Cardiac fibroblast (primary cell): ENCODE data around the gene GARIN3.
"Not testable (repeated sequence)": the region's sequence is repeated elsewhere in the genome, so short reads cannot be mapped to it uniquely, and the experiment has no call there.

ENCODE experiments used
- DNase-seq, 2 donors: peaks; one replicate each; pipeline versions ENCODE4 v3.0.0 to v3.0.0-alpha.2; 2010; ENCODE audit warnings: low read depth in 2 of 2
- H3K4me3 ChIP-seq, 2 donors: replicated peaks in 1 of 2; 1 replicate in 1 of 2; 2 replicates in 1 of 2; pipeline ENCODE4 v1.5.1; 2011; ENCODE audit warnings: low read depth in 2 of 2, low read length in 2 of 2, mild to moderate bottlenecking in 2 of 2, moderate library complexity in 1 of 2
- TF ChIP-seq, protein P1 (sequence below): IDR thresholded peaks from one replicate; pipeline ENCODE4 v1.5.1; 2011; ENCODE audit warnings: low read depth, mild to moderate bottlenecking, low read length, inconsistent platforms

The GARIN3 gene

GRCh38 chr5:157193699-157194424 is 27.8 kb upstream of the GARIN3 start:
- TF ChIP-seq, protein P1, sequence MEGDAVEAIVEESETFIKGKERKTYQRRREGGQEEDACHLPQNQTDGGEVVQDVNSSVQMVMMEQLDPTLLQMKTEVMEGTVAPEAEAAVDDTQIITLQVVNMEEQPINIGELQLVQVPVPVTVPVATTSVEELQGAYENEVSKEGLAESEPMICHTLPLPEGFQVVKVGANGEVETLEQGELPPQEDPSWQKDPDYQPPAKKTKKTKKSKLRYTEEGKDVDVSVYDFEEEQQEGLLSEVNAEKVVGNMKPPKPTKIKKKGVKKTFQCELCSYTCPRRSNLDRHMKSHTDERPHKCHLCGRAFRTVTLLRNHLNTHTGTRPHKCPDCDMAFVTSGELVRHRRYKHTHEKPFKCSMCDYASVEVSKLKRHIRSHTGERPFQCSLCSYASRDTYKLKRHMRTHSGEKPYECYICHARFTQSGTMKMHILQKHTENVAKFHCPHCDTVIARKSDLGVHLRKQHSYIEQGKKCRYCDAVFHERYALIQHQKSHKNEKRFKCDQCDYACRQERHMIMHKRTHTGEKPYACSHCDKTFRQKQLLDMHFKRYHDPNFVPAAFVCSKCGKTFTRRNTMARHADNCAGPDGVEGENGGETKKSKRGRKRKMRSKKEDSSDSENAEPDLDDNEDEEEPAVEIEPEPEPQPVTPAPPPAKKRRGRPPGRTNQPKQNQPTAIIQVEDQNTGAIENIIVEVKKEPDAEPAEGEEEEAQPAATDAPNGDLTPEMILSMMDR, result no peak
- H3K4me3 ChIP-seq, result no peak overlapping the region
- DNase-seq, result no peak

- no peak overlapping the region for H3K4me3 ChIP-seq
- no peak for DNase-seq
- TF ChIP-seq, protein P1, result no peak
Observed at GRCh38 chr5:157189223-157189622, 23.2 kb upstream of the GARIN3 start.

GRCh38 chr5:157188270-157188669 is 22.2 kb upstream of the GARIN3 start:
- no peak for DNase-seq
- TF ChIP-seq, protein P1, result no peak
- no peak overlapping the region for H3K4me3 ChIP-seq

- TF ChIP-seq, protein P1, result no peak
- no peak for DNase-seq
Observed at GRCh38 chr5:157187046-157187754, 21.1 kb upstream of the GARIN3 start.

DNA sequence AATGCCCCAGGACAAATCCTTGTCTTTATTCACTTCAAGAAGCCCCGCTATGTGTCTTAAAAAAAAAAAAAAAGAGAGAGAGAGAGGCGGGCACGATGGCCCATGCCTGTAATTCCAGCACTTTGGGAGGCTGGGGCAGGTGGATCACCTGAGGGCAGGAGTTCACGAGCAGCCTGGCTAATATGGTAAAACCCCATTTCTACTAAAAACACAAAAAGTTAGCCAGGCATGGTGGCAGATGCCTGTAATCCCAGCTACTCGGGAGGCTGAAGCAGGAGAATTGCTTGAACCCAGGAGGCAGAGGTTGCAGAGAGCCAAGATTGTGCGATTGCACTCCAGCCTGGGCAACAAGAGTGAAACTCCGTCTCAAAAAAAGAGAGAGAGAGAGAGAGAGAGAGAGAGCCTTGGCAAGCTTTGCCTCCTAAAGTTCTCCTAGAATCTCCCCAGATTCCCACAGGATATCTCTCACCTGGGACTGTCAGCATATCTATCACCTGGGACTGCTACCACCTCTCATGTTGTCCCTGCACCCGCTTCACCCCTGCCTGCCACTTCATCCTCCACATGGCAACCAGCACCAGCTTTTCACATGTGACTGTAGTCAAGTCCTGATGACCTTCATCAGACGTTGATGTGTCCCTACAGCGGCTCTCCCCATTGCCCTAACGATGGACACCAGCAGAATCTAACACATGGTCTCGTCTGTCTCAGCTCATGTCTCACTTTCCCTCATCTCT is 20.4 kb upstream of the GARIN3 start:
- TF ChIP-seq, protein P1, result no peak
- no peak overlapping the region for H3K4me3 ChIP-seq
- no peak for DNase-seq

More at GRCh38 chr5:157187046-157187754, 21.1 kb upstream of the GARIN3 start:
- no peak overlapping the region for H3K4me3 ChIP-seq

GRCh38 chr5:157185122-157185521 is 19.1 kb upstream of the GARIN3 start:
- not testable (repeated sequence) for DNase-seq, H3K4me3 ChIP-seq

GRCh38 chr5:157184117-157184670 is 18.1 kb upstream of the GARIN3 start:
- TF ChIP-seq, protein P1, result no peak
- no peak overlapping the region for H3K4me3 ChIP-seq
- DNase-seq, result no peak
